Measurements from ENCODE around the gene MUC4.
"Not testable (repeated sequence)": the region's sequence is repeated elsewhere in the genome, so short reads cannot be mapped to it uniquely, and the experiment has no call there.

Gene MUC4

GRCh38 chr3:195736866-195737490 is 74.8 kb downstream of the MUC4 start:
- DNase-seq = no peak

DNA sequence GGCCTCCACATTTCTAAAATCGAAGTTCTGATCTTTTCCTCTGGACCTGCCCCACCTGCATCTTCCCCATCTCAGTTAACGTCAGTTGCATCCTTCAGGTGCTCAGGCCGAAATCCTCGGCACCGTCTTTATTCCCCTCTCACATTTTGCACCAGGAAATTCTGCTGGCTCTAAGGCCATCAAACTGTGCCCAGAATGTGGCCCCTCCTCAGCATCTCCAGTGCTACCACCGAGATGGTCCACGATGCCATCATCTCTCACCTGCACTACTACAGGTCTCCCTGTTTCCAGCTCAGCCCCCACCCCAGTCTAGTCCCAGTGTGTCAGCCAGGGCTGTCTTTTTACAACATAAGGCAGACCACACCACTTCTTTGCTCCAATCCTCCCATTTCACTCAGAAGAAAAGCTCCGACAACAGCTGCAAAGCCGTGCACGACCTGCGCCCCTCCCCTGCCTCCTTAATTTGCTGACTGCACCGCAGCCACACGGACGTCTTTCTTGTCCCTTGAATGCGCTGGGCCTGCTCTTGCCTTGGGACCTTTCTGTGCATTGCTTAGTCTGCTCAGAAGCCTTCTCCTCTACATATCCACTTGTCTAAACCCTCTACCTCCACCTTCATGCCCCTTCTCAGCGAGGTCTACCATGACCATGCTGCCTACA is 76.6 kb downstream of the MUC4 start:
- no peak for DNase-seq

- no peak for DNase-seq
These were observed 78.8 kb downstream of the MUC4 start for GRCh38 chr3:195732940-195733339.

DNA sequence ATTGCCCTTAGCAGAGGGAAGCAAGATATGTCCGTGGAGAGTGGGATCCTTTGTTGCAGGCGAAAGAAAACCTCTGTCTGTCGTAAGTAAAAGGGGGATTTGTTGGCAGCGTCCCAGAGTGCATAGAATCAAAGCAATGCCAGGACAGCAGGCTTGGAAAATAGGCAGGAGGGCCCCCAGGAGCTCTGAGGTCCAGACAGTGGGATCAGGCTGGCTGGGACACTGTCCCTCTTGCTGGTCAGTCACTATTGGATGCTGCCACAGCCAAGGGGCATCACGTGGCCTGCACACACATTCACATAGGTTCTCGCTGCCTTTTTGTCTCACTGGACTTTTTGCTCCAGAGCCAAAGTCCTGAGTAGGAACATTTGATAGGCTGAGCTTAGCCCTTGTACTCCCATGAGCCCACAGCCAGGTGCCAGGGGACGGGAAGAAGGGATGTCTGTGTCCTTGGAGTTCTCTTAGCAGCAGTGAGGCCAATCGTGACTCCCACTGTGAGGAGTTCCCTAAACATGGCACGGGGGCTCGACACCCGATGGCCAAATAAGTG is 80.3 kb downstream of the MUC4 start:
- no peak for DNase-seq

DNA sequence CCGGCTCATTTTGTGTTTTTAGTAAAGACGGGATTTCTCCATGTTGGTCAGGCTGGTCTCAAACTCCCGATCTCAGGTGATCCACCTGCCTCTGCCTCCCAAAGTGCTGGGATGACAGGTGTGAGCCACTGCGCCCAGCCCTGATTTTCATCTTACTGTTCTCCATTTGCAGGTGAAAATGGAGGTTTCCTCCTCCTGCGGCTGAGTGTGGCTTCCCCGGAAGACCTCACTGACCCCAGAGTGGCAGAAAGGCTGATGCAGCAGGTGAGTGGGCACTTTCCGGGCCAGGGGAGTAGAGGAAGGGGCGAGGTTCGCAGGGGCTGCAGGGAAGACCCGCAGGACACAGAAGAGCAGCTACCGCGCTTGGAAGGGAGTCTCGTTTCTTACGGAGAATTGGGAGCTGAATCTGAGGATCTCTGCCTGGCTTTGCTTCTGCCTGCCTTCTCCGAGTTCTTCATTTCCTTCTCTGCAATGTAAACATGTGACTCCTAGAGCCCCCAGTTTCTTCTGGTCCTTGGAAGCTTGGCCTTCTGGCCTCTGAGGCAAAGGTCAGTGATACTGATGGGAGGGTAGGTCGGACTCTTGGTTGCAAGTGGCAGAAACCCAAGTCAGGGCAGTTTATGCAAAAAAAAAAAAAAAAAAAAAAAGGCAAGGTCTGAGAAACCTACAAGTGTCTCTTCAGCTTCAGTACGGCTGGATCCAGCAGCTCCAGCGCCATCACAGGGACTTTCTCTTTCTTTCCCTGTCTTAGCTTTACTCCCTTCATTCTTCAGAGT is 82.1 kb downstream of the MUC4 start:
- no peak for DNase-seq

- not testable (repeated sequence) for DNase-seq
These were observed 82.9 kb downstream of the MUC4 start for GRCh38 chr3:195728789-195729188.

DNA sequence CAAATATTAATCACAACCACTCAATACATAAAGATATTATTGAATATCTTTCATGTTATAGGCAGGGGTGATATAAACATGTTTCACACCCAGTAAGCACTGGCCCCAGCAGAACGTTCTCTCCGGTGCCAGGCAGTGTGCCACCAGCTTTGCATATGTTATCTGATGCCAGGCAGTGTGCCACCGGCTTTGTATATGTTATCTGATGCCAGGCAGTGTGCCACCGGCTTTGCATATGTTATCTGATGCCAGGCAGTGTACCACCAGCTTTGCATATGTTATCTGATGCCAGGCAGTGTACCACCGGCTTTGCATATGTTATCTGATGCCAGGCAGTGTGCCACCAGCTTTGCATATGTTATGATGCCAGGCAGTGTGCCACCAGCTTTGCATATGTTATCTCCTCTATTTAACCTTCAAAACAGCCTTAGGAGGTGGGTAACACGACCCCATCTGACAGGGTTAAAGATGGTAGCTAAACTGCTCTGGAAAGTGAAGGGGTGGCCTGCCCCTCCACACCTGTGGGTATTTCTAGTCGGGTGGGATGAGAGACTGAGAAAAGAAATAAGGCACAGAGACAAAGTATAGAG is 84.0 kb downstream of the MUC4 start:
- no peak for DNase-seq

DNA sequence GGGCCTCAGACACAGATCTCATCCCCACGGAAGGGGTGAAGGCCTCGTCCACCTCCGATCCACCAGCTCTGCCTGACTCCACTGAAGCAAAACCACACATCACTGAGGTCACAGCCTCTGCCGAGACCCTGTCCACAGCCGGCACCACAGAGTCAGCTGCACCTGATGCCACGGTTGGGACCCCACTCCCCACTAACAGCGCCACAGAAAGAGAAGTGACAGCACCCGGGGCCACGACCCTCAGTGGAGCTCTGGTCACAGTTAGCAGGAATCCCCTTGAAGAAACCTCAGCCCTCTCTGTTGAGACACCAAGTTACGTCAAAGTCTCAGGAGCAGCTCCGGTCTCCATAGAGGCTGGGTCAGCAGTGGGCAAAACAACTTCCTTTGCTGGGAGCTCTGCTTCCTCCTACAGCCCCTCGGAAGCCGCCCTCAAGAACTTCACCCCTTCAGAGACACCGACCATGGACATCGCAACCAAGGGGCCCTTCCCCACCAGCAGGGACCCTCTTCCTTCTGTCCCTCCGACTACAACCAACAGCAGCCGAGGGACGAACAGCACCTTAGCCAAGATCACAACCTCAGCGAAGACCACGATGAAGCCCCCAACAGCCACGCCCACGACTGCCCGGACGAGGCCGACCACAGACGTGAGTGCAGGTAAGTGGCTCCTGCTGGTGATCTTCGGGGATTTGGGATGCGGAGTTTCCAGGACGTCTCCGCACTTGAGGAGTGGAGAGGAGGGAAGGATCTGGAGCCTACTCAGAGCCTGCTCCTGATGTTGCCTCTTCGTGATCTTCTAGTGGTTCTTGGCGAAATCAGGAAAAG is 85.6 kb downstream of the MUC4 start:
- not testable (repeated sequence) for DNase-seq

DNA sequence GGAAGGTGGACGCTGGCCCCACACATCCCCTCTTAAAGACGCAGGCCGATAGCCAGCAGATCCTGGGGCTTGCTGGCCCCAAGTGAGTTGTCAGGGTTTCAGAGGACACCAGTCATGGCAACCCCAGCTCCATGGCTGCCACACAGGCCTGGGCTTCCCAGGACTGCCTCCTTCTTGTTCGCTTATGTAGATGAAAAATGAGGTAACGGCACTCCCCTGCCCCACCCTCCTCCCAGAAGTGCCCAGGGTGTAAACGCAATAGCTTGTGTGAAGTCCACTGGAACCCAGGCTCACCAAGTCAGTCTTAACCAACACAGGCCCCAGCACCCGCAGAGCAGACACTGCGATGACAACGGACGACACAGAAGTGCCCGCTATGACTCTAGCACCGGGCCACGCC is 87.4 kb downstream of the MUC4 start:
- DNase-seq = not testable (repeated sequence)

GRCh38 chr3:195722996-195723345 is 88.8 kb downstream of the MUC4 start:
- not testable (repeated sequence) for DNase-seq

GRCh38 chr3:195722139-195722995 is 89.4 kb downstream of the MUC4 start:
- DNase-seq = not testable (repeated sequence)

DNA sequence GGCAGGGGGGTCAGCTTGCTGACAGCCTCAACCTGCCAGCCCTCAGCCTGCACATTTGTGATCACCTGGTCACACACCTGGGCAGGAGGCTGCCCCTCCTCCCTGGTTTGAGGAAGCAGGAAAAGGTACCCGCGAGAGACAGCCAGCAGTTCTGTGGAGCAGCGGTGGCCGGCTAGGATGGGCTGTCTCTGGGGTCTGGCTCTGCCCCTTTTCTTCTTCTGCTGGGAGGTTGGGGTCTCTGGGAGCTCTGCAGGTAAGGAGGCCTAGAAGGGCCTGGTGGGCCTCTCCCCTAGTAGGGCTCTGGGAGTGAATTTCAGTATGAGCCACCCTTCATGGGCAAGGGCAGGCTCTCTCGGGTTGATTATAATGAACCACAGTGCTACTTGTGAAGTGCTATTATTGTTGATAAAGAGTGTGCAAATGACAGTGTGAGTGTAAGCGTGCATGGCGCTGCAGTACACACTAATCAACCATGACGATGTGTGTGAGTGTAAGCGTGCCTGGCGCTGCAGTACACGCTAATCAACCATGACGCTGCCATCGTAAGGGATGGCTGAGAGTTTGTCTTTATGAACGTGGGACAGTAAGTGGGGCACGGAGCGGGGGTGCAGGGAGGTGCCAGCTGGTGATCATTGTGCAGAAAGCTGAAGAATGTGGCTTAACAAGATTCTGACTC is 90.8 kb downstream of the MUC4 start, which contains the start of gene MUC20:
Gene MUC20, plus strand, starts transcription at position 148 of the 676 bp plus-strand sequence. Its CDS starts 30 bp downstream, at position 178.
- not testable (repeated sequence) for DNase-seq

DNA sequence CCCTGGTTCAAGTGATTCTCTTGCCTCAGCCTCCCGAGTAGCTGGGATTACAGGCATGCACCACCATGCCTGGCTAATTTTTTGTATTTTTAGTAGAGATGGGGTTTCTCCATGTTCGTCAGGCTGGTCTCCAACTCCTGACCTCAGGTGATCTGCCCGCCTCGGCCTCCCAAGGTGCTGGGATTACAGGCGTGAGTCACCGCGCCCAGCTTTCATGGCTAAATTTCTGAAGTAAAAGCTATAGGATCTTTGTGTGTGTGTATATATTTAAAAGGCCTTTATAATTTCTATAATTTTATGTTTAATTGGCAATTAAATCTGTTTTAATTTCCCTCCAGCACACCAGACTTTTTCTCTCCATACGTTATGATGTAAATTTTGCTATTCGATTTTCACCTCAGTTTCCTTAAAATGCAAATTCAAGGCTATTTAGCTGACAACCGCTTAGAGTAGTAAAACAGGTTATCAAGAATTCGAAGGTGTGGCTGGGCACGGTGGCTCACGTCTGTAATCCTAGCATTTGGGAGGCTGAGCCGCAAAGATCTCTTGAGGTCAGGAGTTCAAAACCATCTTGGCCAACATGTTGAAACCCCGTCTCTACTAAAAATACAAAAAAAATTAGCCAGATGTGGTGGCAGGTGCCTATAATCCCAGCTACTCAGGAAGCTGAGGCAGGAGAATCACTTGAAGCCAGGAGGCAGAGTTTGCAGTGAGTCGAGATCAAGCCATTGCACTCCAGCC is 92.0 kb downstream of the MUC4 start:
- DNase-seq = not testable (repeated sequence)

- DNase-seq = no peak
These were observed 93.2 kb downstream of the MUC4 start for GRCh38 chr3:195718477-195718984.

GRCh38 chr3:195717852-195718476 is 93.8 kb downstream of the MUC4 start:
- no peak for DNase-seq

DNA sequence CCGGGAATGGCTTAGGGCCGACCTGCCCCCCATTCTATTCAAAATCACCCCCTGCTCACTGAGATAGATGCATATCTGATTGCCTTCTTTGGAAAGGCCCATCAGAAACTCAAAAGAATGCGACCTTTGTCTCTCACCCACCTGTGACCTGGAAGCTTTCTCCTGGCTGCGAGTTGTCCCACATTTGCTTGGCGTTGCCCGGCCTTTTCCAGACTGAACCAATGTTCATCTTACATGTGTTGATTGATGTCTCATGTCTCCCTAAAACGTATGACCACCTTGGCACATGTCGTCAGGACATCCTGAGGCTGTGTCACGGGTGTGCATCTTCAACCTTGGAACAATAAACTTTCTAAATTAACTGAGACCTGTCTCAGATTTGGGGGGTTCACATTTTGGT is 94.3 kb downstream of the MUC4 start:
- DNase-seq = no peak

DNA sequence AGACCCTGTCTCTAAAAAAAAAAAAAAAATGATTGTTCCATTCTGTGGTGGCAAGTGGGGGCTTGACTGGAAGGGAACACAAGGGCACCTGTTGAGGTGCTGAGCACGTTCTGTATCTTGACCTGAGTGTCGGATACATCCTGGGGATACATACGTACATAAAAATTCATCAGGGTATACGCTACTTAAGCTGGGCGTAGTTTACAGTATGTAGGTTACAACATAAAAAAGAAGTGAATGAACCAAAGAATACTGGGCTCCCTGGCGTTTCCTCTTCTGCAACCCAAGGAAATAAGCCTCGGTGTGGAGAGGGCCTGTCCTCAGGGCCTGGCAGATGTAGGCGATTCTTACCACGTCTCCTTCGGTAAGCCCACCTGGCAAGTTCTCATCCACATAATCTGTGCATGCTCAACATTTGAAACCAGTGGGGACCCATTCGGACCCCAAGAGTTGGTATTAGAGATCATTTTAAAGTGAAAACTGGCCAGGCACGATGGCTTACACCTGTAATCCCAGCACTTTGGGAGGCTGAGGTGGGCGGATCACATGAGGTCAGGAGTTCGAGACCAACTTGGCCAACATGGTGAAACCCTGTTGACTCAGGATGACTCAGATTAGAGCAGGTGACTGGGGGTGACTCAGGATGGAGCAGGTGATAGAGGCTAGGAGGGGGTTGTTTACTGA is 96.0 kb downstream of the MUC4 start:
- no peak for DNase-seq

- no peak for DNase-seq
These were observed 96.6 kb downstream of the MUC4 start for GRCh38 chr3:195715134-195715533.

All from OCI-M1 (cell line).